Fibroblast of the aortic adventitia (primary cell): Measurements from ENCODE around the gene NDOR1. TPM values are rescaled to one million over a fixed set of nuclear protein-coding genes. Genes with fewer than 3 reads are reported as not detected.

Experiments
- DNase-seq: peaks from one replicate; pipeline ENCODE4 v3.0.0-alpha.2; 2010; ENCODE audit warnings: low read depth
- H3K4me3 ChIP-seq: 2 replicates; pipeline ENCODE4 v1.5.1; 2011; ENCODE audit warnings: low read depth, mild to moderate bottlenecking, control low read depth, low read length, moderate library complexity
- CTCF ChIP-seq: IDR thresholded peaks from 2 replicates; pipeline ENCODE4 v1.5.1; 2011; ENCODE audit warnings: mild to moderate bottlenecking, low read length, control low read depth, inconsistent platforms; ENCODE audit not compliant: insufficient read depth
- total RNA-seq: library from RNA; depleted of rRNA; stranded (reverse); fragments of >200 nt; gene quantifications from 2 replicates; pipeline ENCODE4 v1.2.3, GENCODE V29; 2012; ENCODE audit warnings: low replicate concordance

The NDOR1 gene
- total RNA-seq, 1 donor: 8.6 TPM

GRCh38 chr9:137211532-137211931, 6.0 kb downstream of the NDOR1 start:
- DNase-seq: no peak
- no peak overlapping the region for H3K4me3 ChIP-seq
- TF ChIP-seq CTCF: no peak

GRCh38 chr9:137212520-137212919, 7.0 kb downstream of the NDOR1 start:
- no peak for TF ChIP-seq CTCF
- no peak overlapping the region for H3K4me3 ChIP-seq

GRCh38 chr9:137213160-137214060, 7.9 kb downstream of the NDOR1 start:
- TF ChIP-seq CTCF: no peak
- no peak overlapping the region for H3K4me3 ChIP-seq
- DNase-seq: no peak

More at GRCh38 chr9:137212520-137212919, 7.0 kb downstream of the NDOR1 start:
- DNase-seq: no peak

GRCh38 chr9:137214620-137215019, 9.1 kb downstream of the NDOR1 start:
- TF ChIP-seq CTCF: no peak
- no peak overlapping the region for H3K4me3 ChIP-seq

GRCh38 chr9:137215196-137215986, 9.9 kb downstream of the NDOR1 start:
- no peak for DNase-seq
- TF ChIP-seq CTCF: no peak
- no peak overlapping the region for H3K4me3 ChIP-seq

More at GRCh38 chr9:137214620-137215019, 9.1 kb downstream of the NDOR1 start:
- no peak for DNase-seq

GRCh38 chr9:137216188-137216965, 10.9 kb downstream of the NDOR1 start:
- no peak for TF ChIP-seq CTCF
- H3K4me3 ChIP-seq: no peak overlapping the region
- DNase-seq: no peak
